Body of pancreas (tissue), 4 donors: ENCODE measurements around the gene JPH2. TPM values are rescaled to one million over a fixed set of nuclear protein-coding genes. Genes with fewer than 3 reads are reported as not detected.

ENCODE experiments used
- ATAC-seq: fragments of 150-250 bp; one replicate; pipeline ENCODE4 v1.9.1; 2016
- DNase-seq, 4 donors: peaks; one replicate each; pipeline ENCODE4 v3.0.0-alpha.2; 2019
- H3K27ac ChIP-seq, 4 donors: fragments of 200-600 bp; sonication (generic); 1 replicate in 3 of 4; 2 replicates in 1 of 4; pipeline versions ENCODE4 v1.5.1 to v1.6.1; 2016 to 2019; ENCODE audit warnings: mild to moderate bottlenecking in 1 of 4, mixed read lengths in 1 of 4, moderate library complexity in 1 of 4
- H3K27me3 ChIP-seq, 2 donors: fragments of 200-600 bp; sonication (generic); one replicate each; pipeline ENCODE4 v1.6.0; 2016; ENCODE audit warnings: mild to moderate bottlenecking in 1 of 2
- H3K36me3 ChIP-seq, 2 donors: fragments of 200-600 bp; sonication (generic); replicated peaks in 1 of 2; 2 replicates each; pipeline ENCODE4 v1.5.1; 2016; ENCODE audit warnings: low read depth in 2 of 2; ENCODE audit not compliant: insufficient read depth in 1 of 2
- H3K4me1 ChIP-seq: fragments of 200-600 bp; sonication (generic); one replicate; pipeline ENCODE4 v1.6.0; 2016
- H3K4me3 ChIP-seq, 2 donors: fragments of 200-600 bp; sonication (generic); 1 replicate in 1 of 2; 2 replicates in 1 of 2; pipeline ENCODE4 v1.5.1; 2016 to 2019
- H3K9me3 ChIP-seq, 3 donors: fragments of 200-600 bp; sonication (generic); 1 replicate in 2 of 3; 2 replicates in 1 of 3; pipeline ENCODE4 v1.5.1; 2016
- CTCF ChIP-seq, 7 experiments: fragments of 450-650 bp in 4 of 7; fragments of 200-600 bp in 3 of 7; sonication (generic) in 3 of 7; IDR thresholded peaks; one replicate each; pipeline ENCODE4 v1.5.1; 2016 to 2019; ENCODE audit warnings: antibody characterized with exemption in 7 of 7
- POLR2A ChIP-seq, 3 donors: fragments of 450-650 bp; IDR thresholded peaks; one replicate each; pipeline ENCODE4 v1.6.1; 2016; ENCODE audit warnings: antibody characterized with exemption in 3 of 3, mild to moderate bottlenecking in 2 of 3
- WGBS, 2 donors: methylation state at CpG; one replicate each; pipeline ENCODE4 v1.1.5; 2017; 5-methylcytosine and 5-hydroxymethylcytosine counted together
- intact Hi-C: fragments of 100-400 bp; cut with DNase I; formaldehyde crosslinking; loops from one replicate; pipeline ENCODE4 v1.15.1; 2023
- total RNA-seq, 2 donors: library from RNA; depleted of rRNA; stranded (reverse); fragments of >200 nt; gene quantifications; one replicate each; pipeline ENCODE4 v1.1.0, GENCODE V29; 2016

JPH2 gene
- total RNA-seq, 2 donors from 2014 or later, result 1.6 to 2.1 TPM

- intact Hi-C loops, result no loop called here
- peaks cover 10% of the 10 kb centered on the region for H3K4me1 ChIP-seq
- no peak overlapping the region for H3K4me3 ChIP-seq
- H3K27ac ChIP-seq, result no peak overlapping the region
- no peak for DNase-seq
- no peak for TF ChIP-seq CTCF (IDR thresholded peaks at IDR 0.05)
- no peaks in the 10 kb centered on the region for H3K36me3 ChIP-seq
- no peak for ATAC-seq
- H3K9me3 ChIP-seq, result no peaks in the 10 kb centered on the region
- 32 to 45% methylated on average over 13 of the region's 13 CpGs for WGBS, 2 donors
- H3K27me3 ChIP-seq, result no peaks in the 10 kb centered on the region
Measured at GRCh38 chr20:44182135-44182765, 4.7 kb downstream of the JPH2 start.

GRCh38 chr20:44181611-44182010, 5.4 kb downstream of the JPH2 start:
- no peak for TF ChIP-seq POLR2A (IDR thresholded peaks at IDR 0.05)
- no peak for TF ChIP-seq CTCF (IDR thresholded peaks at IDR 0.05)
- intact Hi-C loops, result no loop called here
- Histone ChIP-seq H3K4me3 (no peak overlapping the region), H3K27ac (no peak overlapping the region), H3K9me3 (no peaks in the 10 kb centered on the region), H3K4me1 (peaks cover 4% of the 10 kb centered on the region), H3K27me3 (no peaks in the 10 kb centered on the region), H3K36me3 (no peaks in the 10 kb centered on the region)
- no peak for ATAC-seq
- WGBS, 2 donors, result 28 to 43% methylated on average over 11 of the region's 11 CpGs
- DNase-seq, result no peak

- H3K27ac ChIP-seq, result no peak overlapping the region
- H3K36me3 ChIP-seq, result no peaks in the 10 kb centered on the region
- H3K9me3 ChIP-seq, result no peaks in the 10 kb centered on the region
- ATAC-seq (no peak), DNase-seq (no peak)
- no peaks in the 10 kb centered on the region for H3K4me1 ChIP-seq
- WGBS, 2 donors, result 29 to 39% methylated on average over 5 to 9 of the region's 9 CpGs
- TF ChIP-seq POLR2A (IDR thresholded peaks at IDR 0.05) (no peak), CTCF (IDR thresholded peaks at IDR 0.05) (no peak)
- H3K27me3 ChIP-seq, result no peaks in the 10 kb centered on the region
- H3K4me3 ChIP-seq, result no peak overlapping the region
- intact Hi-C loops, result no loop called here
Measured at GRCh38 chr20:44180814-44181213, 6.2 kb downstream of the JPH2 start.

GRCh38 chr20:44176833-44177534, 10.0 kb downstream of the JPH2 start:
- no peaks in the 10 kb centered on the region for H3K4me1 ChIP-seq
- no peak for DNase-seq
- ATAC-seq, result no peak
- no peaks in the 10 kb centered on the region for H3K9me3 ChIP-seq
- 53 to 63% methylated on average over 13 to 14 of the region's 14 CpGs for WGBS, 2 donors
- intact Hi-C loops, result no loop called here
- H3K36me3 ChIP-seq, result no peaks in the 10 kb centered on the region
- no peak overlapping the region for H3K27ac ChIP-seq
- no peak overlapping the region for H3K4me3 ChIP-seq
- no peak for TF ChIP-seq CTCF (IDR thresholded peaks at IDR 0.05)
- no peak for TF ChIP-seq POLR2A (IDR thresholded peaks at IDR 0.05)
- H3K27me3 ChIP-seq, result peaks cover 0 to 4% of the 10 kb centered on the region in 2 donors
